ENCODE results near the gene WWOX.

WWOX gene

DNA sequence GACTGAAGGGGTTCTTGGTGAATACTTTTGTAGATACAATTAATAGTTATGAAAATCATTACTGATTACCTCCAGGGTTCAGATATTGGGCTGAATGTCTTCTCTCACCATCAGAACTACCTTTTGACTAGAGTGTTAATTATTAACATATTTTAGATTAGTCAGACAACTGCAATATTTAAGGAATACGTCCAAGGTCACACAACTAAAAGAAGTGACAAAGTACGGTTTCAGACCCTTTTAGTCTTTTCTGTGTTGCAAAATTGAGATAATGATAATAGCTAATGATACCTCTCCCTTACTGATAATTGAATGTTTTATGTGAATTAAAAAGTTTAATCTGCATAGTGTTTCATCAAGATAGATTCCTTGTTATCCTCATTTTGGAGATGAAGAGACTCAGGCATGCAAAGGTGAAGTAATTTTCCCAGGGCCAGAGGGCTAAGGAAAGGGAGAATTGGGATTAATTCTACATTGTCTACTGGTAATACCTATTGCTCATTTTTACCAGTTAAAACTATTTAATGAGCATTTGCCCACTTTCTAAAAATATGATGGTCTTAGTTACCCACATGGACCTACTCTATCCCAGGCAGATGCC, 107.3 kb downstream of the WWOX start:
- H3K4me1 ChIP-seq (ENCODE audit: control insufficient read depth, insufficient read depth, low read length): no peaks in the 10 kb centered on the region
- no peaks in the 10 kb centered on the region for H3K36me3 ChIP-seq (ENCODE audit: control insufficient read depth, insufficient read depth, low read length)
- H3K27me3 ChIP-seq (ENCODE audit: control insufficient read depth, insufficient read depth, low read length): no peaks in the 10 kb centered on the region
- no peak overlapping the region for H3K9ac ChIP-seq (ENCODE audit: low read length)
- no peaks in the 10 kb centered on the region for H3K9me3 ChIP-seq (ENCODE audit: control insufficient read depth, low read length)
- no peak overlapping the region for H3K4me3 ChIP-seq (ENCODE audit: low read length)

DNA sequence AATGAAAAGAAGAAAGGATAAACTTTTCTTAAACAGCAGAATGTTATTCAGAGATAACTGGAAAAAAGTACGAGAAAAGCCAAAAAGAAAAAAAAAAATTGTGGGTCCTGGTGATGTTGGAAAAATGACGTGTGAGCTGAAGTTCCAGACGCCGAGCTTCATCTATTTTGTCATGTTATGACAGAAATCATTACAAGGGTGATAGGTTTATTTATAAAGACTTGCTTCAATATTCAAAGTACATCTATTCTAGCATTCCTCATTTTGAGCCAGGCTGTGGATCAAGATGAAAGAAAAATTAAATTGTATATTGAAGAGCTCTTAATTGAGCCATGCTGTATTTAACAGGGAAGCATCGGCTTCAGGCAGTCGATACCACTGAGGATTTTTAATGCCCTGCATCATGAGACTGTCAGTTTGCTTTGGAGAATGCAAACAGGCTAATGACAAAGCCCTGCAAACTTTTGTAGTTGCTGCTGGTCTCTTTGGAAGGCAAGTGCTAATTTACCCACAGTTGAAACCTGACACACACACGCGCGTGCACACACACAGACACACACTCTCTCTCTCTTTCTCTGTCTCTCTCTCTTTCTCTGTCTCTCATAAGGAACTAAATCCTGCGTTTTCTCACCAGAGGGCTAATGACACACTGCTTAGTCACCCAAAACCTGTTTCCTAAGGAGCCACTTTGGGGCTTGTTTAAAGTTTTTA, 110.7 kb downstream of the WWOX start:
- Histone ChIP-seq H3K4me3 (ENCODE audit: low read length) (no peak overlapping the region), H3K4me1 (ENCODE audit: control insufficient read depth, insufficient read depth, low read length) (no peaks in the 10 kb centered on the region), H3K9me3 (ENCODE audit: control insufficient read depth, low read length) (no peaks in the 10 kb centered on the region), H3K27me3 (ENCODE audit: control insufficient read depth, insufficient read depth, low read length) (no peaks in the 10 kb centered on the region), H3K9ac (ENCODE audit: low read length) (no peak overlapping the region), H3K36me3 (ENCODE audit: control insufficient read depth, insufficient read depth, low read length) (no peaks in the 10 kb centered on the region)

DNA sequence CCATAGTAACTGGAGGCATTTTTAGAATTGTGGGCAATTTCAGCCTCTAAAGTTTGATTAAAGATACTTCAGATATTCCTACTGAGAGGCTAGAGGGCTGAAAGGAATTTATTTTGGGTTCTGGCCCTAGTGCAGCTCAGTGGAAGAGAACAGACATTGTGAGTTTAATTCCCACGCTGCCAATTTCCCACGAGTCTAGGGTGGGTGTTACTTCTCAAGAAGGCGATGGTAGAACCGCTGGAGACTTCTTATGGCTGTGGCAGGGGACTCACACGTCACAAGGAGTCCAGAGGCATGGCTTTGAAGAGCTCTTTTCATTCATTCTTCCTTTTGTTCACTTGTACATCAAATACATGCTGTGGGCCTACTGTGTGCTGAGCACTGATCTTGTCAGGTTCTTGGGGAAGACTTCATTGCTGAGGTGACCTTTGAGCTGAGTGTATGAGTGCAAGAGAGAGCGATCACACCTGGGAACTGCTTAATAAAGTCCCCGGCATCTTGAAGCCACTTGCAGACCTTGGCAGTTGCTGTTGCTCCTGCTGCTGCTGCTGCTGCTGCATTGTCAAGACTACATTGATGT, 111.7 kb downstream of the WWOX start:
- Histone ChIP-seq H3K36me3 (ENCODE audit: control insufficient read depth, insufficient read depth, low read length) (no peaks in the 10 kb centered on the region), H3K9ac (ENCODE audit: low read length) (no peak overlapping the region)

DNA sequence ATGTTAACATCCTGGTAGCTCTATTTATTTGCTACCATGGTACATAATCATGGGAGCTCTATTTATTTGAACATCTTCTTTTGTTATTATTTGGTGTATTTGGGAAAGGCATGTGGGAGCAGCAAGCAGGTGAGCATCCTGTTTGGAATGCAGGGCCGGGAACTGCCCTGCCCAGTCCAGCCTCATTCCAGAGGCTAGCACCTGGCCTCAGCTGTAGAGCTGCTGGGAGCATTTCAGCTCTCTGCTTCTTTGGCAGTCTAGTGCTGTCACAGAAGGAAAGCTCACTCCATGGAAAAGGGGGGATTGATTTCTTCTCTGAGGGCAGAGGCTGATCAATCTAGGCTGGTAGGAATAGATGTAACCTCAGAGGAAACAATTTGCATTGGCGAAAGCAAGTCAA, 112.5 kb downstream of the WWOX start:
- Histone ChIP-seq H3K9me3 (ENCODE audit: control insufficient read depth, low read length) (no peaks in the 10 kb centered on the region), H3K27me3 (ENCODE audit: control insufficient read depth, insufficient read depth, low read length) (no peaks in the 10 kb centered on the region), H3K9ac (ENCODE audit: low read length) (no peak overlapping the region), H3K4me3 (ENCODE audit: low read length) (no peak overlapping the region), H3K4me1 (ENCODE audit: control insufficient read depth, insufficient read depth, low read length) (no peaks in the 10 kb centered on the region), H3K36me3 (ENCODE audit: control insufficient read depth, insufficient read depth, low read length) (no peaks in the 10 kb centered on the region)

More for the DNA sequence above, 111.7 kb downstream of the WWOX start:
- no peaks in the 10 kb centered on the region for H3K27me3 ChIP-seq (ENCODE audit: control insufficient read depth, insufficient read depth, low read length)
- no peaks in the 10 kb centered on the region for H3K4me1 ChIP-seq (ENCODE audit: control insufficient read depth, insufficient read depth, low read length)
- no peaks in the 10 kb centered on the region for H3K9me3 ChIP-seq (ENCODE audit: control insufficient read depth, low read length)
- H3K4me3 ChIP-seq (ENCODE audit: low read length): no peak overlapping the region

DNA sequence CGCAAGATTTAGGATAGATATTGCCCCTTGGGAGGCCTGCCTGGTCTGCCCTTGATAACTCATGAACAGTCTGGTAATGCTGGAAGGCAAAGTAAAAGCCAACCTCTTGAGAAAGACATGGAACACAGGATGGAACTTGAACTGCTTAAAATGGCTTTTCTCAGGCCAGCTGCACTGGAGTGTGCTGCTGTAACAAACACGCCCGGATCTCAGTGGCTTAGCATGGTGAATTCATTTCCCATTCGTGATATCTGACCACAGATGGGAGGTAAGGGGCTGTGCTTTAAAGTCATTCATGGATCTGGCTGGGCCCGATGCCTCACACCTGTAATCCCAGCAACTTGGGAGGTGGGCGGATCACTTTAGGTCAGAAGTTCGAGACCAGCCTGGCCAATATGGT, 113.2 kb downstream of the WWOX start:
- no peak overlapping the region for H3K4me3 ChIP-seq (ENCODE audit: low read length)
- no peaks in the 10 kb centered on the region for H3K27me3 ChIP-seq (ENCODE audit: control insufficient read depth, insufficient read depth, low read length)
- no peak overlapping the region for H3K9ac ChIP-seq (ENCODE audit: low read length)
- H3K9me3 ChIP-seq (ENCODE audit: control insufficient read depth, low read length): no peaks in the 10 kb centered on the region
- no peaks in the 10 kb centered on the region for H3K36me3 ChIP-seq (ENCODE audit: control insufficient read depth, insufficient read depth, low read length)
- no peaks in the 10 kb centered on the region for H3K4me1 ChIP-seq (ENCODE audit: control insufficient read depth, insufficient read depth, low read length)

DNA sequence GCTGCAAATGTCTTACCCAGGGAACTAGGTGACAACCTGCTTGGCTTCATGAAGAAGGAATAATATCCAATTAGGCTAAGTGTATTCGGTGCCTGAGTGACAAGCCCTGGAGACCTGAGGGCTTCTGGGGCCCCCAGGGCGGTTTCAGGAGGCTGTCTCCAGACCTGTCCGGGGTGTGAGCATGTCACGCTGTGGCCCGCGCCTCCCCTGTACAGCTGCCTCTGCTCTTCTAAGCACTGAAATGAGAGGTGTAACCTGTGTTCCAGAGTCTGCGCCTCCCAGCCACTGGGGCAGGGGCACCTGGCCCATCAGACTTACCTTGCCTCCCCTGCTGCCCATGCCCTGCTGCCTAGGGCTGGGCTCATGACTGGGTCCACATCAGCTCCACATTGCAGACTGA, 114.3 kb downstream of the WWOX start:
- no peaks in the 10 kb centered on the region for H3K9me3 ChIP-seq (ENCODE audit: control insufficient read depth, low read length)
- no peaks in the 10 kb centered on the region for H3K27me3 ChIP-seq (ENCODE audit: control insufficient read depth, insufficient read depth, low read length)
- H3K4me1 ChIP-seq (ENCODE audit: control insufficient read depth, insufficient read depth, low read length): no peaks in the 10 kb centered on the region
- no peaks in the 10 kb centered on the region for H3K36me3 ChIP-seq (ENCODE audit: control insufficient read depth, insufficient read depth, low read length)
- no peak overlapping the region for H3K4me3 ChIP-seq (ENCODE audit: low read length)
- H3K9ac ChIP-seq (ENCODE audit: low read length): no peak overlapping the region

DNA sequence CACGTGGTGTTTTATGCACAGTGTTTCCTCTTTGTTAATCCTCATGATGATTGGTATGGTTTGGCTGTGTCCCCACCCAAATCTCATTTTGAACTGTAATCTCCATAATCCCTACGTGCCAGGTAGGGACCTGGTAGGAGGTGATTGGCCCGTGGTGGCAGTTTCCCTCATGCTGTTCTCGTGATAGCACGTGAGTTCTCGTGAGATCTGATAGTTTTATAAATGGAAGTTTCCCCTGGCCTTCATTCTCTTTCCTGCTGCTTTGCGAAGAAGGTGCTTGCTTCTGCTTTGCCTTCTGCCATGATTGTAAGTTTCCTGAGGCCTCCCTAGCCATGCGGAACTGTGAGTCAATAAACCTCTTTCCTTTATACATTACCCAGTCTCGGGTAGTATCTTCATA, 115.8 kb downstream of the WWOX start:
- H3K36me3 ChIP-seq (ENCODE audit: control insufficient read depth, insufficient read depth, low read length): no peaks in the 10 kb centered on the region
- H3K4me1 ChIP-seq (ENCODE audit: control insufficient read depth, insufficient read depth, low read length): no peaks in the 10 kb centered on the region
- H3K9me3 ChIP-seq (ENCODE audit: control insufficient read depth, low read length): no peaks in the 10 kb centered on the region
- H3K9ac ChIP-seq (ENCODE audit: low read length): no peak overlapping the region
- no peak overlapping the region for H3K4me3 ChIP-seq (ENCODE audit: low read length)
- H3K27me3 ChIP-seq (ENCODE audit: control insufficient read depth, insufficient read depth, low read length): no peaks in the 10 kb centered on the region

DNA sequence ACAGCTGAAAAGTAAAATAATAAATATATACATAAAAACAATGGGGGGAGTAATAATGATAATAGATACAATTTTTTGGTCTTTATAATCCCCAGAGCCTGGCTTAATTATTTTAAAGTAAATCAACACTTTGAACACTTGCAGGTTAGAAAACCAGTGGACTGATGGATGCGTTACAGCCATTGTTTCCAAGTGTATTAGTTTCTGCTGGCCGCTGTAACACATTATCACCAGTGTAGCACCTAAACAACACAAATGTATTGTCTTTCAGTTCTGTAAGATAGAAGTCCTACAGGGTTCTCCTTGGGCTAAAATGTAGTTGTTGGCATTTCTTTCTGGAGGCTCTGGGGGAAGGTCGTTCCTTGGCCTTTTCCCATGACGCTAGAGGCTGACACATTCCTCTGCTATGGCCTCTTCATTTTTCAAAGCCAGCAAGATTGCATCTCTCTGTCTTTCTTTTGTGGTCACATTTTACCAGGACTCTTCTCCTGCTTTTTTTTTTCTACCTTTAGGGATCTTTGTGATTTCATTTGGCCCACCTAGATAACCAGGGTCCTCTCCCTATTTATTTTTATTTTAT, 116.8 kb downstream of the WWOX start:
- Histone ChIP-seq H3K36me3 (ENCODE audit: control insufficient read depth, insufficient read depth, low read length) (no peaks in the 10 kb centered on the region), H3K27me3 (ENCODE audit: control insufficient read depth, insufficient read depth, low read length) (no peaks in the 10 kb centered on the region), H3K4me3 (ENCODE audit: low read length) (no peak overlapping the region), H3K9me3 (ENCODE audit: control insufficient read depth, low read length) (no peaks in the 10 kb centered on the region), H3K4me1 (ENCODE audit: control insufficient read depth, insufficient read depth, low read length) (no peaks in the 10 kb centered on the region), H3K9ac (ENCODE audit: low read length) (no peak overlapping the region)

DNA sequence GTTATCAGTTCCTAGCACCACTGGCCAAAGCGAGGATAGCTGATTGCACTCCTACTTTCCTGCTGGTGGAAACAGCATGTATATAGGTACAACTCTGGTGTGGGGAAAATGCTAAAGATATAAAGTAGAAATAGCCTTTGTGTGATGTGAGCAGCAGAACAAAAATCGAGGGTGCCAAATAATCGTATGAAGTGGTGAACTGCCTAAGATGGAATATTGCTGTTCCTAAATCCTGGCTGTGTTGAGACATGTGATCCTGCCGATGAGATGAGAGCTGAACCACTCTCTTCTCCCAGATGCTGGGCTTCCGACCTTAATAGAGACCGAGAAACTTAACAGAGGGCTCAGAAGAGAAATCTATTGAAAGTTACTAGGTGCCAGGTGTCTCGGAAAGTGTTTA, 117.8 kb downstream of the WWOX start:
- no peaks in the 10 kb centered on the region for H3K4me1 ChIP-seq (ENCODE audit: control insufficient read depth, insufficient read depth, low read length)
- H3K9ac ChIP-seq (ENCODE audit: low read length): no peak overlapping the region
- H3K4me3 ChIP-seq (ENCODE audit: low read length): no peak overlapping the region
- no peaks in the 10 kb centered on the region for H3K9me3 ChIP-seq (ENCODE audit: control insufficient read depth, low read length)
- no peaks in the 10 kb centered on the region for H3K27me3 ChIP-seq (ENCODE audit: control insufficient read depth, insufficient read depth, low read length)
- H3K36me3 ChIP-seq (ENCODE audit: control insufficient read depth, insufficient read depth, low read length): no peaks in the 10 kb centered on the region

DNA sequence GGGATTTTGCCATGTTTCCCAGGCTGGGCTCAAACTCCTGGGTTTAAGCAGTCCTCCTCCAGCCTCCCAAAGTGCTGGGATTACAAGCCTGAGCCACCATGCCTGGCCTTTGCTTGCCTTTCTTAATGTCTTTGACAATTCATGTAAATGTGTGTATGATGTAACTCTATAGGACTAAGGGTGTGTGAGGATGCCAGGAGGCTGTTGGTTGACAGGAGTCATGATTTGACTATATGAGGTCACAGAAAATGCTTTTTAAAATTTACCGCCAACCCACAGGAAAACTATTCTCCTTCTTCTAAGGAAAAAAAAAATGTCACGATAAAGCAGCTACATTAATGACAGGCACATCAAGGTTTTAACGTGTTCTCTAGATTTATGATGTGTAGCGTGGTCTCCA, 118.8 kb downstream of the WWOX start:
- no peaks in the 10 kb centered on the region for H3K36me3 ChIP-seq (ENCODE audit: control insufficient read depth, insufficient read depth, low read length)
- H3K27me3 ChIP-seq (ENCODE audit: control insufficient read depth, insufficient read depth, low read length): no peaks in the 10 kb centered on the region
- H3K4me1 ChIP-seq (ENCODE audit: control insufficient read depth, insufficient read depth, low read length): no peaks in the 10 kb centered on the region
- no peak overlapping the region for H3K4me3 ChIP-seq (ENCODE audit: low read length)
- no peak overlapping the region for H3K9ac ChIP-seq (ENCODE audit: low read length)
- H3K9me3 ChIP-seq (ENCODE audit: control insufficient read depth, low read length): no peaks in the 10 kb centered on the region

DNA sequence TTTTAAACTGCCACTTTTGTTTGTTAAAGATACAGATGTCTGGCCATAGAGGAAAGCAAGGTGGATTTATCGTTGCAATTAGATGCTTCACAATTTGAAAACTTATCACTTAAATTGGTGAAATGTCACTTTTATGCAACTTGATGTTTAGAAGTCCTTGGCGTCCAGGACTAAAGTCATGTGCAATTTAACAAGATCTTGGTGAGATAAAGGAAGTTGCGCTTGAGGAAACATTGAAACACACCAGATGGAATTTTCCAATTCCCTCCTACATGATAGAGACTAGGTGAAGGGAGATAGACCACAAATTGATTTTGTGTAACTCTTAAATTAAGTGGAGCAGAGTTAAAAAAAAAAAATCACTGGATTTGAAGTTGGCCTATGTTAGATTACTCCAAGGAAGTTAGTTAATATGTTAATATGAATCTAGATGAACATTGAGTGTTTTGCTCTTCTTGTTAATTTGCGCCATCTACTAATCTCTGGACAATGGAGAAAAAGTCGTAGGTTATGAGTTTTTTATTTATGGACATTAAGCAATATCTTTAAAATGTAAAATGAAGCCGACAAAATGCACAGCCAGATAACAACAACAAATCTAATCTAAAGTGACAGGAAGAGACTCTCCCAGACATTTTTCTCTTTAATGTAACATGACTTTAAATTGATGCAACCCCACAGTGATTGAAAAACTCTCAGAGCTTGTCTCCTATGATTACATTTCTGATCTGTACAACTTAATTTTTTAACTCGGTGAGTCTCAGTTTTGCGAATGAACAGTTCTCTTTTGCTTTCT, 119.6 kb downstream of the WWOX start:
- H3K9ac ChIP-seq (ENCODE audit: low read length): no peak overlapping the region
- no peaks in the 10 kb centered on the region for H3K27me3 ChIP-seq (ENCODE audit: control insufficient read depth, insufficient read depth, low read length)
- H3K4me1 ChIP-seq (ENCODE audit: control insufficient read depth, insufficient read depth, low read length): no peaks in the 10 kb centered on the region
- H3K36me3 ChIP-seq (ENCODE audit: control insufficient read depth, insufficient read depth, low read length): no peaks in the 10 kb centered on the region
- H3K4me3 ChIP-seq (ENCODE audit: low read length): no peak overlapping the region
- H3K9me3 ChIP-seq (ENCODE audit: control insufficient read depth, low read length): no peaks in the 10 kb centered on the region

DNA sequence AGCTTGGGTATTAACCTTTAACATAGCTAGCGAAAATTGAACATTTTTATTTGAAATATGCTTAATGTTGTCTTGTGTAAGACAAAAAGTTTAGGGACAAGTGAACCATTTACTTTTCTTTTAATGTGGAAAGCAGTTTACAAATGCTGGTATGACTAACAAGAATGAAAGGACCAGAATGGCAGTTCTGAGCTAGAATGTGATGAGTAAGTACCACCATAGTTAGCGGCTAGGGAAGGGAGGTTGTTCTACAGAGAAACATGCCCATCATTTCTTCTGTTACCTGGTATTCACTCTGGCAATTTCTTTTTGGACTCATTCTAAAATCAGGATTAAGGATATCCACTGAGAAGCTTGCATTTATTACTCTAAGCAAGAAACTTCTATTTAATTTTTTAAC, 121.1 kb downstream of the WWOX start:
- no peak overlapping the region for H3K4me3 ChIP-seq (ENCODE audit: low read length)
- H3K9ac ChIP-seq (ENCODE audit: low read length): no peak overlapping the region
- no peaks in the 10 kb centered on the region for H3K36me3 ChIP-seq (ENCODE audit: control insufficient read depth, insufficient read depth, low read length)
- no peaks in the 10 kb centered on the region for H3K27me3 ChIP-seq (ENCODE audit: control insufficient read depth, insufficient read depth, low read length)
- H3K4me1 ChIP-seq (ENCODE audit: control insufficient read depth, insufficient read depth, low read length): no peaks in the 10 kb centered on the region
- H3K9me3 ChIP-seq (ENCODE audit: control insufficient read depth, low read length): no peaks in the 10 kb centered on the region

Measured in mucosa of stomach (tissue), 1 donor.